Psoas muscle (tissue), 8 donors: Measurements from ENCODE around the gene CCL15. TPM values are rescaled to one million over a fixed set of nuclear protein-coding genes. Genes with fewer than 3 reads are reported as not detected.

Experiments used
- ATAC-seq, 4 donors: fragments of 200-7000 bp; cut with Tn5 transposase; one replicate each; pipeline ENCODE4 v1.9.1; 2020; ENCODE audit warnings: moderate library complexity in 3 of 4, mild to moderate bottlenecking in 2 of 4
- DNase-seq, 2 donors: peaks; one replicate each; pipeline ENCODE4 v3.0.0-alpha.2; 2020
- H3K27ac ChIP-seq: fragments of 200-600 bp; one replicate; pipeline ENCODE4 v1.8.0; 2022
- H3K27me3 ChIP-seq, 3 donors: fragments of 200-600 bp in 1 of 3; one replicate each; pipeline versions ENCODE4 v1.6.1 to v1.8.0; 2013 to 2022; ENCODE audit warnings: low read length in 2 of 3, mild to moderate bottlenecking in 2 of 3, moderate library complexity in 1 of 3; ENCODE audit not compliant: insufficient read depth in 3 of 3
- H3K36me3 ChIP-seq, 2 donors: fragments of 200-600 bp in 1 of 2; one replicate each; pipeline versions ENCODE4 v1.6.1 to v1.8.0; 2013 to 2022; ENCODE audit warnings: low read depth in 1 of 2, mild to moderate bottlenecking in 1 of 2, moderate library complexity in 1 of 2; ENCODE audit not compliant: insufficient read depth in 1 of 2
- H3K4me1 ChIP-seq: fragments of 200-600 bp; one replicate; pipeline ENCODE4 v1.8.0; 2022
- H3K4me3 ChIP-seq: fragments of 200-600 bp; one replicate; pipeline ENCODE4 v1.8.0; 2022; ENCODE audit warnings: mild to moderate bottlenecking
- H3K9me3 ChIP-seq: fragments of 200-600 bp; one replicate; pipeline ENCODE4 v1.8.0; 2022
- CTCF ChIP-seq: fragments of 200-600 bp; IDR thresholded peaks from one replicate; pipeline ENCODE4 v1.8.0; 2022; ENCODE audit warnings: antibody characterized with exemption
- WGBS, 3 donors: extraction: QIAGEN DNeasy Blood & Tissue Kit; methylation state at CpG; one replicate each; pipeline versions ENCODE4 v1.1.6 to v1.1.7; 2013; 5-methylcytosine and 5-hydroxymethylcytosine counted together
- intact Hi-C, 2 donors: fragments of 100-400 bp; cut with DNase I; formaldehyde crosslinking; loops; one replicate each; pipeline versions ENCODE4 v1.11.0 to v1.14.2; 2022
- long read RNA-seq, 2 donors: library from polyadenylated mRNA; unstranded; transcript quantifications; one replicate each; pipeline ENCODE4 v2.0.0, GENCODE V29; 2021
- polyA plus RNA-seq, 3 donors: library from polyadenylated mRNA; stranded (reverse); fragments of 200-250 nt; gene quantifications; one replicate each; pipeline ENCODE4 v1.2.3, GENCODE V29; 2013
- total RNA-seq, 4 donors: library from RNA; stranded (reverse); fragmentation: NEBNext Ultra II Directional in 2 of 4; extraction: Animal tissue kit (Norgen Biotek cat#: 25700) in 2 of 4; gene quantifications; one replicate each; pipeline versions ENCODE4 v1.2.1 to v1.2.4, GENCODE V29; 2021 to 2023
- donor health status: healthy with polysubstance abuse.
- donor health status: DM: no; HTN: no; CAD: no; lungs with moderate emphysema.
- donor health status: Bipolar disorder and iron deficiency.
- donor health status: healthy.
- donor health status: DM: yes; HTN: yes; CAD: no.
- donor health status: DM: no; HTN: no; CAD: no.
- donor health status: DM: no; HTN: no; CAD: no.
- donor health status: DM: yes; HTN: yes; CAD: no.

Gene CCL15
- not detected for total RNA-seq
- polyA plus RNA-seq: not detected
- long read RNA-seq, donor 1: 0 reads
- long read RNA-seq, donor 2: 0 reads

- TF ChIP-seq CTCF: no peak
- intact Hi-C loops: no loop called here
- Histone ChIP-seq H3K9me3 (no peaks in the 10 kb centered on the region), H3K36me3 (no peaks in the 10 kb centered on the region), H3K4me3 (no peak within 1 kb of the TSS), H3K27me3 (no peaks in the 10 kb centered on the region), H3K4me1 (no peaks in the 10 kb centered on the region), H3K27ac (no peak within 1 kb of the TSS)
- ATAC-seq (no peak), DNase-seq (no peak)
- WGBS, 3 donors: 65 to 71% (median 68%) methylated on average over 6 of the region's 6 CpGs
These were observed at the start of gene CCL15 for GRCh38 chr17:36001110-36001771. Gene CCL15, minus strand, starts transcription at chr17:36001553. Its CDS starts 61 bp downstream, at chr17:36001492.

GRCh38 chr17:36049643-36050042 lies 48.3 kb upstream of the CCL15 start:
- H3K9me3 ChIP-seq: peaks cover 9% of the 10 kb centered on the region
- H3K27me3 ChIP-seq: no peaks in the 10 kb centered on the region
- no peak overlapping the region for H3K27ac ChIP-seq
- H3K4me3 ChIP-seq: no peak overlapping the region
- no peak for DNase-seq
- ATAC-seq: no peak
- intact Hi-C loops: no loop called here
- H3K4me1 ChIP-seq: no peaks in the 10 kb centered on the region
- no peak for TF ChIP-seq CTCF
- 87 to 98% (median 97%) methylated on average over 2 of the region's 2 CpGs for WGBS, 3 donors
- no peaks in the 10 kb centered on the region for H3K36me3 ChIP-seq

GRCh38 chr17:36048066-36048465 lies 46.7 kb upstream of the CCL15 start:
- WGBS, 3 donors: 82 to 84% (median 83%) methylated on average over 2 of the region's 2 CpGs
- Histone ChIP-seq H3K27me3 (no peaks in the 10 kb centered on the region), H3K4me1 (no peaks in the 10 kb centered on the region), H3K9me3 (peaks cover 9% of the 10 kb centered on the region), H3K4me3 (no peak overlapping the region), H3K27ac (no peak overlapping the region), H3K36me3 (no peaks in the 10 kb centered on the region)
- DNase-seq (no peak), ATAC-seq (no peak)
- intact Hi-C loops: no loop called here
- no peak for TF ChIP-seq CTCF

- TF ChIP-seq CTCF: no peak
- Histone ChIP-seq H3K36me3 (no peaks in the 10 kb centered on the region), H3K27ac (no peak overlapping the region), H3K4me1 (no peaks in the 10 kb centered on the region), H3K9me3 (no peaks in the 10 kb centered on the region), H3K27me3 (peaks cover 0 to 2% (median 2%) of the 10 kb centered on the region in 3 donors), H3K4me3 (no peak overlapping the region)
- intact Hi-C loops: no loop called here
- DNase-seq: no peak
- 84 to 90% (median 88%) methylated on average over 4 of the region's 4 CpGs for WGBS, 3 donors
- no peak for ATAC-seq
These were observed 34.9 kb upstream of the CCL15 start for GRCh38 chr17:36036235-36036634.

- Histone ChIP-seq H3K36me3 (no peaks in the 10 kb centered on the region), H3K9me3 (no peaks in the 10 kb centered on the region), H3K4me1 (no peaks in the 10 kb centered on the region), H3K27ac (no peak overlapping the region), H3K4me3 (no peak overlapping the region), H3K27me3 (peaks cover 0 to 2% (median 2%) of the 10 kb centered on the region in 3 donors)
- intact Hi-C loops: no loop called here
- 57 to 59% (median 58%) methylated on average over 3 of the region's 3 CpGs for WGBS, 3 donors
- ATAC-seq (no peak), DNase-seq (no peak)
- TF ChIP-seq CTCF: no peak
These were observed 32.8 kb upstream of the CCL15 start for GRCh38 chr17:36034127-36034526.
